Panc1 (cell line): ENCODE measurements around the gene RUNX1. TPM values are rescaled to one million over a fixed set of nuclear protein-coding genes. Genes with fewer than 3 reads are reported as not detected.

Experiments
- ATAC-seq: fragments of 200-7000 bp; cut with Tn5 transposase; 2 replicates; pipeline ENCODE4 v1.9.1; 2020; ENCODE audit warnings: mild to moderate bottlenecking, moderate library complexity
- BruUV-seq: library from RNA; stranded (reverse); fragments of 400-500 nt; replicated peaks from 2 replicates; lab custom pipeline; 2021; lab: Mats Ljungman, UMichigan
- CTCF ChIA-PET: fragments of 300-600 bp; sonication (Branson Sonifier 250); formaldehyde crosslinking; loops from one replicate; lab custom pipeline; 2022; ENCODE audit warnings: antibody characterized with exemption; lab: Charles Lee
- POLR2A ChIA-PET: fragments of 300-600 bp; sonication (Branson Sonifier 250); formaldehyde crosslinking; loops from one replicate; lab custom pipeline; 2022; ENCODE audit warnings: antibody characterized with exemption; lab: Charles Lee
- DNase-seq: peaks from one replicate; pipeline ENCODE4 v3.0.0-alpha.2; 2010; ENCODE audit warnings: low read depth, low spot score
- H3K27ac ChIP-seq: 2 replicates; pipeline ENCODE4 v1.5.1; 2011; ENCODE audit warnings: mild to moderate bottlenecking, low read length, inconsistent platforms
- H3K27me3 ChIP-seq: fragments of 200-500 bp; sonication (Bioruptor generic); 2 replicates; pipeline ENCODE4 v1.6.0; 2014; ENCODE audit warnings: low read length, inconsistent platforms; ENCODE audit not compliant: control insufficient read depth, insufficient read depth
- H3K36me3 ChIP-seq: fragments of 200-500 bp; sonication (Bioruptor generic); 2 replicates; pipeline ENCODE4 v1.5.1; 2014; ENCODE audit warnings: inconsistent platforms, mild to moderate bottlenecking, low read length, moderate library complexity; ENCODE audit not compliant: control insufficient read depth, insufficient read depth
- H3K4me1 ChIP-seq: 2 replicates; pipeline ENCODE4 v1.5.1; 2011; ENCODE audit warnings: inconsistent platforms, mild to moderate bottlenecking, low read length, moderate library complexity; ENCODE audit not compliant: control insufficient read depth, insufficient read depth
- H3K4me3 ChIP-seq, 2 experiments: 2 replicates each; pipeline ENCODE4 v1.5.1; 2011 to 2012; ENCODE audit warnings: low read depth in 2 of 2, low read length in 2 of 2, mild to moderate bottlenecking in 2 of 2, inconsistent platforms in 1 of 2, moderate library complexity in 1 of 2
- H3K9me3 ChIP-seq: fragments of 200-500 bp; sonication (Bioruptor generic); 2 replicates; pipeline ENCODE4 v1.5.1; 2014; ENCODE audit warnings: low read depth, mild to moderate bottlenecking, inconsistent platforms, low read length, moderate library complexity; ENCODE audit not compliant: control insufficient read depth, insufficient read depth
- POLR2AphosphoS5 ChIP-seq: IDR thresholded peaks from 2 replicates; pipeline ENCODE4 v1.6.1; 2012; ENCODE audit warnings: mild to moderate bottlenecking, low read depth, low read length, moderate library complexity
- SIN3A ChIP-seq: IDR thresholded peaks from 2 replicates; pipeline ENCODE4 v1.6.1; 2012; ENCODE audit warnings: low read depth, mild to moderate bottlenecking, low read length, moderate library complexity, borderline replicate concordance; ENCODE audit not compliant: insufficient read depth
- TCF7L2 ChIP-seq: IDR thresholded peaks from 2 replicates; pipeline ENCODE4 v1.6.1; 2011; ENCODE audit warnings: mild to moderate bottlenecking, low read depth, low read length, inconsistent platforms
- in situ Hi-C: cut with HindIII; loops from 2 replicates; pipeline ENCODE4 v1.10.0; 2016; ENCODE audit warnings: low sequenced_read_pairs, low pct_unique_long_range_greater_than_20kb
- intact Hi-C: fragments of 100-400 bp; cut with micrococcal nuclease; formaldehyde crosslinking; loops from one replicate; pipeline ENCODE4 v1.10.0; 2022; ENCODE audit not compliant: unreplicated experiment
- total RNA-seq: library from RNA; stranded (reverse); gene quantifications from one replicate; pipeline ENCODE4 v1.2.1, GENCODE V29; 2021; ENCODE audit not compliant: unreplicated experiment
- TF ChIP-seq, protein P1 (sequence below): fragments of 450-650 bp; IDR thresholded peaks from 2 replicates; pipeline ENCODE4 v1.5.1; 2017; ENCODE audit warnings: mild to moderate bottlenecking
- TF ChIP-seq, protein P2 (sequence below), 2 experiments: IDR thresholded peaks; 2 replicates each; pipeline ENCODE4 v1.6.1; 2011 to 2012; ENCODE audit warnings: low read depth in 2 of 2, control low read depth in 1 of 2, low read length in 1 of 2, mild to moderate bottlenecking in 1 of 2, moderate library complexity in 1 of 2; ENCODE audit not compliant: insufficient read depth in 1 of 2

The RUNX1 gene
- total RNA-seq, 1 experiment from 2014 or later: 22.4 TPM

DNA sequence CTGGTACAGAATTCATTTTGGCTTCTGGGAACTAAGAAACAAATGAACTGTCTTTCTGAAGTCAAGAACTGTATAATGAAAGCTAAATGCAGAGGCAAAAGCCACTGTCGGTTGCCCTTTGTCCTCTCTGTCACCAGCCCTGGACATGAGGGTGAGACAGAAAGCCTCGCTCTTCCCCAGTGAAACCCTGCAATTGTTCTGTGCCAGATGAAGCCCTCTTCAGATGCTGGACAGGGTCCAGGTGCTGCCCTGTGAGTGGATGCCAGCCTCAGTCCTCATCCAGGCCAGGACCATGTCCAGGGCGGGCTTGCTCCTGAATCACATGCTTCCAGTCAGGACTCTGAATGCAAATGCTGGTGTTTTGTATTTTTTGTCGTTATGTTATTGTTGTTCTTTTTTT lies 138.7 kb downstream of the RUNX1 start:
- CTCF ChIA-PET: interaction anchor here (0.7 kb wide), 1 partner anchor 19 kb away, joined by 5 read pairs; no protein-coding TSS in a partner anchor
- in situ Hi-C loops: no loop called here

DNA sequence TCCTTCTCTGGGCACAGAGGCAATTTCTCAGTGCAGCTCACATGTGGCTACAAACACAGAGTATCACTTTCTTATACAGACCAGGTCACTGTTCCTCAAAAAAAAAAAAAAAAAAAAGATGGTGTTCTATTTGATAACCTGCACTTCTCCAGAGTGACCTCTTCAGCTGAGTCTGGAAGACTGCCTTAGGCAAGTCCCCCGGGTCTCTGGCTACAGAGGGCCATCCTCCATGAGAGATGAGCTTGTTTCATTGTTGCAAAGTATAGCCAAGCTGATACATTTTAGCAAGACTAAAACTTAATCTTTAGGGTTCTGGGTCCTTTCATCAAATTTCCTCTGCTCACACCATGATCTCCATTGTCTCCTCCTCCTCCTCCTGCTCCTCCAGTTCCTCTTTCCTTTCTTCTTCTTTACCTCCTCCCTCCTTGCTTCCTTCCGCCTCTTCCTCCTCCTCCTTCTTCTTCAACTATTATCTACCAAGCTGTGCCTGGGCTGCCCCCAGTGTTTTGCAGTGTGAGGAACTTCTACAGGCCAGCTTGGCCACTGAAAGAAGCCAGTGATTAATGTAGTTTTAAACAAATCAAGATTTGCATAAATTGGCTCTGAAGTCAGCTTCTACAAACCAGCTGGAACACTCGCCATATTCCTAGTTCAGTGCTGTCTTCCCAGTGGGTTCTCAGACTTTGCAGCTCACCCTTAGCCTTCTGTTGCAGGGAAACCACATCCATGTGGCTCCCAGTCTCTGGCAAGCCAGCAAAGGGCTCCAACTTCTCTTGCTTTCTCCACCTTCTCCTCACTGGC lies 139.4 kb downstream of the RUNX1 start:
- H3K27ac ChIP-seq: no peak overlapping the region
- no peaks in the 10 kb centered on the region for H3K36me3 ChIP-seq
- H3K4me1 ChIP-seq: no peaks in the 10 kb centered on the region
- H3K27me3 ChIP-seq: no peaks in the 10 kb centered on the region
- in situ Hi-C loops: no loop called here
- CTCF ChIA-PET: no interaction called here
- TF ChIP-seq, protein P1, sequence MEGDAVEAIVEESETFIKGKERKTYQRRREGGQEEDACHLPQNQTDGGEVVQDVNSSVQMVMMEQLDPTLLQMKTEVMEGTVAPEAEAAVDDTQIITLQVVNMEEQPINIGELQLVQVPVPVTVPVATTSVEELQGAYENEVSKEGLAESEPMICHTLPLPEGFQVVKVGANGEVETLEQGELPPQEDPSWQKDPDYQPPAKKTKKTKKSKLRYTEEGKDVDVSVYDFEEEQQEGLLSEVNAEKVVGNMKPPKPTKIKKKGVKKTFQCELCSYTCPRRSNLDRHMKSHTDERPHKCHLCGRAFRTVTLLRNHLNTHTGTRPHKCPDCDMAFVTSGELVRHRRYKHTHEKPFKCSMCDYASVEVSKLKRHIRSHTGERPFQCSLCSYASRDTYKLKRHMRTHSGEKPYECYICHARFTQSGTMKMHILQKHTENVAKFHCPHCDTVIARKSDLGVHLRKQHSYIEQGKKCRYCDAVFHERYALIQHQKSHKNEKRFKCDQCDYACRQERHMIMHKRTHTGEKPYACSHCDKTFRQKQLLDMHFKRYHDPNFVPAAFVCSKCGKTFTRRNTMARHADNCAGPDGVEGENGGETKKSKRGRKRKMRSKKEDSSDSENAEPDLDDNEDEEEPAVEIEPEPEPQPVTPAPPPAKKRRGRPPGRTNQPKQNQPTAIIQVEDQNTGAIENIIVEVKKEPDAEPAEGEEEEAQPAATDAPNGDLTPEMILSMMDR: no peak
- no peak for TF ChIP-seq TCF7L2
- TF ChIP-seq, protein P2, sequence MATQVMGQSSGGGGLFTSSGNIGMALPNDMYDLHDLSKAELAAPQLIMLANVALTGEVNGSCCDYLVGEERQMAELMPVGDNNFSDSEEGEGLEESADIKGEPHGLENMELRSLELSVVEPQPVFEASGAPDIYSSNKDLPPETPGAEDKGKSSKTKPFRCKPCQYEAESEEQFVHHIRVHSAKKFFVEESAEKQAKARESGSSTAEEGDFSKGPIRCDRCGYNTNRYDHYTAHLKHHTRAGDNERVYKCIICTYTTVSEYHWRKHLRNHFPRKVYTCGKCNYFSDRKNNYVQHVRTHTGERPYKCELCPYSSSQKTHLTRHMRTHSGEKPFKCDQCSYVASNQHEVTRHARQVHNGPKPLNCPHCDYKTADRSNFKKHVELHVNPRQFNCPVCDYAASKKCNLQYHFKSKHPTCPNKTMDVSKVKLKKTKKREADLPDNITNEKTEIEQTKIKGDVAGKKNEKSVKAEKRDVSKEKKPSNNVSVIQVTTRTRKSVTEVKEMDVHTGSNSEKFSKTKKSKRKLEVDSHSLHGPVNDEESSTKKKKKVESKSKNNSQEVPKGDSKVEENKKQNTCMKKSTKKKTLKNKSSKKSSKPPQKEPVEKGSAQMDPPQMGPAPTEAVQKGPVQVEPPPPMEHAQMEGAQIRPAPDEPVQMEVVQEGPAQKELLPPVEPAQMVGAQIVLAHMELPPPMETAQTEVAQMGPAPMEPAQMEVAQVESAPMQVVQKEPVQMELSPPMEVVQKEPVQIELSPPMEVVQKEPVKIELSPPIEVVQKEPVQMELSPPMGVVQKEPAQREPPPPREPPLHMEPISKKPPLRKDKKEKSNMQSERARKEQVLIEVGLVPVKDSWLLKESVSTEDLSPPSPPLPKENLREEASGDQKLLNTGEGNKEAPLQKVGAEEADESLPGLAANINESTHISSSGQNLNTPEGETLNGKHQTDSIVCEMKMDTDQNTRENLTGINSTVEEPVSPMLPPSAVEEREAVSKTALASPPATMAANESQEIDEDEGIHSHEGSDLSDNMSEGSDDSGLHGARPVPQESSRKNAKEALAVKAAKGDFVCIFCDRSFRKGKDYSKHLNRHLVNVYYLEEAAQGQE (IDR thresholded peaks at IDR 0.05; ENCODE audit: insufficient read depth in 1 of 2, low read depth in 2 of 2, low read length in 1 of 2): no peak
- no peak for TF ChIP-seq SIN3A
- TF ChIP-seq POLR2AphosphoS5: no peak
- intact Hi-C loops: no loop called here
- DNase-seq (no peak), ATAC-seq (no peak)
- POLR2A ChIA-PET: no interaction called here
- H3K9me3 ChIP-seq: no peaks in the 10 kb centered on the region
- no peak overlapping the region for H3K4me3 ChIP-seq
- no TSS peak for BruUV-seq

More for the DNA sequence above, 138.7 kb downstream of the RUNX1 start:
- POLR2A ChIA-PET: no interaction called here
- no peak for DNase-seq
- H3K27ac ChIP-seq: no peak overlapping the region
- no peak overlapping the region for H3K4me3 ChIP-seq
- BruUV-seq: no TSS peak
- TF ChIP-seq SIN3A (no peak), TCF7L2 (no peak), POLR2AphosphoS5 (no peak)
- TF ChIP-seq, protein P1: no peak
- TF ChIP-seq, protein P2 (IDR thresholded peaks at IDR 0.05; ENCODE audit: insufficient read depth in 1 of 2, low read depth in 2 of 2, low read length in 1 of 2): no peak
- H3K9me3 ChIP-seq: no peaks in the 10 kb centered on the region
- no peaks in the 10 kb centered on the region for H3K27me3 ChIP-seq
- H3K4me1 ChIP-seq: no peaks in the 10 kb centered on the region
- no peak for ATAC-seq
- H3K36me3 ChIP-seq: no peaks in the 10 kb centered on the region
- intact Hi-C loops: no loop called here
